Measurements from ENCODE around the gene SCO2. TPM values are rescaled to one million over a fixed set of nuclear protein-coding genes. Genes with fewer than 3 reads are reported as not detected.
A peak's percentile ranks its signal among the peaks of the same experiment; 100 is the strongest.

SCO2 gene
- total and polyA plus RNA-seq, 2 of the 13 experiments (the other 11 are each of a cell fraction or from before 2014, with no cell fraction given): 0.32 to 3.7 TPM

- TF ChIP-seq, protein P1, sequence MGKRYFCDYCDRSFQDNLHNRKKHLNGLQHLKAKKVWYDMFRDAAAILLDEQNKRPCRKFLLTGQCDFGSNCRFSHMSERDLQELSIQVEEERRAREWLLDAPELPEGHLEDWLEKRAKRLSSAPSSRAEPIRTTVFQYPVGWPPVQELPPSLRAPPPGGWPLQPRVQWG (CRISPR knock-in tag; IDR thresholded peaks at IDR 0.05; ENCODE audit: borderline replicate concordance, low read depth): no peak
- TF ChIP-seq CAMTA2 (CRISPR knock-in tag; IDR thresholded peaks at IDR 0.05; ENCODE audit: borderline replicate concordance) (no peak), NR3C1 (CRISPR knock-in tag; IDR thresholded peaks at IDR 0.05) (no peak), CSRNP1 (CRISPR knock-in tag; IDR thresholded peaks at IDR 0.05) (peak; percentile 79; the same call in 1 of the 2 replicates), MTF1 (CRISPR knock-in tag; IDR thresholded peaks at IDR 0.05) (no peak), HNRNPUL1 (IDR thresholded peaks at IDR 0.05; ENCODE audit: low read depth, low read length) (no peak), ZNF484 (CRISPR knock-in tag; IDR thresholded peaks at IDR 0.05; ENCODE audit: borderline replicate concordance, low read depth) (no peak), ZSCAN20 (CRISPR knock-in tag; IDR thresholded peaks at IDR 0.05; ENCODE audit: borderline replicate concordance) (no peak), ZNF543 (CRISPR knock-in tag; IDR thresholded peaks at IDR 0.05) (peak; percentile 61), HNF4A (CRISPR knock-in tag; IDR thresholded peaks at IDR 0.05) (no peak), ZNF441 (CRISPR knock-in tag; IDR thresholded peaks at IDR 0.05; ENCODE audit: borderline replicate concordance) (0 out of 2 replicates have a peak, but pooled peaks have one; percentile 22), ZNF75D (CRISPR knock-in tag; IDR thresholded peaks at IDR 0.05; ENCODE audit: borderline replicate concordance) (no peak), ZNF24 (IDR thresholded peaks at IDR 0.05) (no peak), MAF1 (CRISPR knock-in tag; IDR thresholded peaks at IDR 0.05; ENCODE audit: borderline replicate concordance) (no peak), ZNF569 (CRISPR knock-in tag; IDR thresholded peaks at IDR 0.05; ENCODE audit: borderline replicate concordance) (no peak), ZNF660 (CRISPR knock-in tag; IDR thresholded peaks at IDR 0.05; ENCODE audit: borderline replicate concordance, low read depth) (no peak), ZBTB1 (CRISPR knock-in tag; IDR thresholded peaks at IDR 0.05; ENCODE audit: borderline replicate concordance) (no peak), ZNF607 (CRISPR knock-in tag; IDR thresholded peaks at IDR 0.05; ENCODE audit: borderline replicate concordance) (peak; percentile 47; the same call in 1 of the 2 replicates), TBL1XR1 (IDR thresholded peaks at IDR 0.05; ENCODE audit: borderline replicate concordance, low read length, partially characterized antibody) (no peak), TOPORS (CRISPR knock-in tag; IDR thresholded peaks at IDR 0.05) (peak; percentile 72; the same call in 1 of the 2 replicates), MTA1 (CRISPR knock-in tag; IDR thresholded peaks at IDR 0.05; ENCODE audit: borderline replicate concordance) (peak; percentile 48; the same call in 1 of the 2 replicates)
- TF ChIP-seq, protein P2, sequence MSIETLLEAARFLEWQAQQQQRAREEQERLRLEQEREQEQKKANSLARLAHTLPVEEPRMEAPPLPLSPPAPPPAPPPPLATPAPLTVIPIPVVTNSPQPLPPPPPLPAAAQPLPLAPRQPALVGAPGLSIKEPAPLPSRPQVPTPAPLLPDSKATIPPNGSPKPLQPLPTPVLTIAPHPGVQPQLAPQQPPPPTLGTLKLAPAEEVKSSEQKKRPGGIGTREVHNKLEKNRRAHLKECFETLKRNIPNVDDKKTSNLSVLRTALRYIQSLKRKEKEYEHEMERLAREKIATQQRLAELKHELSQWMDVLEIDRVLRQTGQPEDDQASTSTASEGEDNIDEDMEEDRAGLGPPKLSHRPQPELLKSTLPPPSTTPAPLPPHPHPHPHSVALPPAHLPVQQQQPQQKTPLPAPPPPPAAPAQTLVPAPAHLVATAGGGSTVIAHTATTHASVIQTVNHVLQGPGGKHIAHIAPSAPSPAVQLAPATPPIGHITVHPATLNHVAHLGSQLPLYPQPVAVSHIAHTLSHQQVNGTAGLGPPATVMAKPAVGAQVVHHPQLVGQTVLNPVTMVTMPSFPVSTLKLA (IDR thresholded peaks at IDR 0.05): peak; percentile 89
- TF ChIP-seq, protein P3, sequence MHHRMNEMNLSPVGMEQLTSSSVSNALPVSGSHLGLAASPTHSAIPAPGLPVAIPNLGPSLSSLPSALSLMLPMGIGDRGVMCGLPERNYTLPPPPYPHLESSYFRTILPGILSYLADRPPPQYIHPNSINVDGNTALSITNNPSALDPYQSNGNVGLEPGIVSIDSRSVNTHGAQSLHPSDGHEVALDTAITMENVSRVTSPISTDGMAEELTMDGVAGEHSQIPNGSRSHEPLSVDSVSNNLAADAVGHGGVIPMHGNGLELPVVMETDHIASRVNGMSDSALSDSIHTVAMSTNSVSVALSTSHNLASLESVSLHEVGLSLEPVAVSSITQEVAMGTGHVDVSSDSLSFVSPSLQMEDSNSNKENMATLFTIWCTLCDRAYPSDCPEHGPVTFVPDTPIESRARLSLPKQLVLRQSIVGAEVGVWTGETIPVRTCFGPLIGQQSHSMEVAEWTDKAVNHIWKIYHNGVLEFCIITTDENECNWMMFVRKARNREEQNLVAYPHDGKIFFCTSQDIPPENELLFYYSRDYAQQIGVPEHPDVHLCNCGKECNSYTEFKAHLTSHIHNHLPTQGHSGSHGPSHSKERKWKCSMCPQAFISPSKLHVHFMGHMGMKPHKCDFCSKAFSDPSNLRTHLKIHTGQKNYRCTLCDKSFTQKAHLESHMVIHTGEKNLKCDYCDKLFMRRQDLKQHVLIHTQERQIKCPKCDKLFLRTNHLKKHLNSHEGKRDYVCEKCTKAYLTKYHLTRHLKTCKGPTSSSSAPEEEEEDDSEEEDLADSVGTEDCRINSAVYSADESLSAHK (CRISPR knock-in tag; IDR thresholded peaks at IDR 0.05; ENCODE audit: borderline replicate concordance): no peak
Observed at GRCh38 chr22:50485221-50486131, 39.9 kb downstream of the SCO2 start (continued).

Measured in HepG2 (cell line).